Body of pancreas (tissue), 4 donors: ENCODE measurements around the gene WTAP.

Source experiments
- POLR2A ChIP-seq, 3 donors: fragments of 450-650 bp; IDR thresholded peaks; one replicate each; pipeline ENCODE4 v1.6.1; 2016; ENCODE audit warnings: antibody characterized with exemption in 3 of 3, mild to moderate bottlenecking in 2 of 3
- TF ChIP-seq, protein P1 (sequence below), 7 experiments: fragments of 450-650 bp in 4 of 7; fragments of 200-600 bp in 3 of 7; sonication (generic) in 3 of 7; IDR thresholded peaks; one replicate each; pipeline ENCODE4 v1.5.1; 2016 to 2019; ENCODE audit warnings: antibody characterized with exemption in 7 of 7

DNA sequence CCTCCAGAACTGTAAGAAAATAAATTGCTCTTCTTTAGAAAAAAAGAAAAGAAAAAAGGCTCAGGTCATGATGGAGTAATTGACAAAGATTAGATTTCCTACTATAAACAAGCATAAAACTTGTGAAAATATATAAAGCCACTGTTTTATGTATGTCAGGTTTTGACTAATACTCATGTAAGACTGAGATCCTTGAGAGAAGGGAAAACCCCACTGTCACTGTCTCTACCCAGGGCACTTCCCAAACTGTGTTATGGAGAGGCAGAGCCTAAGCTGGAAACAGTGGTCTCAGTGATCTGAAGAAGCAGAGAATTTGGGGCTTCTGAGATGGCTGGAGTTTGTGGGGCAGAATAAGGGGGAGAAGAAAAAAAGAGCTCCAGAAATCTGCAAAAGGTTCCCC lies 42.2 kb downstream of the WTAP start:
- TF ChIP-seq, protein P1, sequence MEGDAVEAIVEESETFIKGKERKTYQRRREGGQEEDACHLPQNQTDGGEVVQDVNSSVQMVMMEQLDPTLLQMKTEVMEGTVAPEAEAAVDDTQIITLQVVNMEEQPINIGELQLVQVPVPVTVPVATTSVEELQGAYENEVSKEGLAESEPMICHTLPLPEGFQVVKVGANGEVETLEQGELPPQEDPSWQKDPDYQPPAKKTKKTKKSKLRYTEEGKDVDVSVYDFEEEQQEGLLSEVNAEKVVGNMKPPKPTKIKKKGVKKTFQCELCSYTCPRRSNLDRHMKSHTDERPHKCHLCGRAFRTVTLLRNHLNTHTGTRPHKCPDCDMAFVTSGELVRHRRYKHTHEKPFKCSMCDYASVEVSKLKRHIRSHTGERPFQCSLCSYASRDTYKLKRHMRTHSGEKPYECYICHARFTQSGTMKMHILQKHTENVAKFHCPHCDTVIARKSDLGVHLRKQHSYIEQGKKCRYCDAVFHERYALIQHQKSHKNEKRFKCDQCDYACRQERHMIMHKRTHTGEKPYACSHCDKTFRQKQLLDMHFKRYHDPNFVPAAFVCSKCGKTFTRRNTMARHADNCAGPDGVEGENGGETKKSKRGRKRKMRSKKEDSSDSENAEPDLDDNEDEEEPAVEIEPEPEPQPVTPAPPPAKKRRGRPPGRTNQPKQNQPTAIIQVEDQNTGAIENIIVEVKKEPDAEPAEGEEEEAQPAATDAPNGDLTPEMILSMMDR (IDR thresholded peaks at IDR 0.05): no peak
- TF ChIP-seq POLR2A (IDR thresholded peaks at IDR 0.05): no peak
